Panc1 (cell line): ENCODE results near the gene LRRC70. TPM values are rescaled to one million over a fixed set of nuclear protein-coding genes. Genes with fewer than 3 reads are reported as not detected.

ENCODE experiments used
- ATAC-seq: fragments of 200-7000 bp; cut with Tn5 transposase; 2 replicates; pipeline ENCODE4 v1.9.1; 2020; ENCODE audit warnings: mild to moderate bottlenecking, moderate library complexity
- BruUV-seq: library from RNA; stranded (reverse); fragments of 400-500 nt; replicated peaks from 2 replicates; lab custom pipeline; 2021; lab: Mats Ljungman, UMichigan
- CTCF ChIA-PET: fragments of 300-600 bp; sonication (Branson Sonifier 250); formaldehyde crosslinking; loops from one replicate; lab custom pipeline; 2022; ENCODE audit warnings: antibody characterized with exemption; lab: Charles Lee
- POLR2A ChIA-PET: fragments of 300-600 bp; sonication (Branson Sonifier 250); formaldehyde crosslinking; loops from one replicate; lab custom pipeline; 2022; ENCODE audit warnings: antibody characterized with exemption; lab: Charles Lee
- DNase-seq: peaks from one replicate; pipeline ENCODE4 v3.0.0-alpha.2; 2010; ENCODE audit warnings: low read depth, low spot score
- H3K27ac ChIP-seq: 2 replicates; pipeline ENCODE4 v1.5.1; 2011; ENCODE audit warnings: mild to moderate bottlenecking, low read length, inconsistent platforms
- H3K27me3 ChIP-seq: fragments of 200-500 bp; sonication (Bioruptor generic); 2 replicates; pipeline ENCODE4 v1.6.0; 2014; ENCODE audit warnings: low read length, inconsistent platforms; ENCODE audit not compliant: control insufficient read depth, insufficient read depth
- H3K36me3 ChIP-seq: fragments of 200-500 bp; sonication (Bioruptor generic); 2 replicates; pipeline ENCODE4 v1.5.1; 2014; ENCODE audit warnings: inconsistent platforms, mild to moderate bottlenecking, low read length, moderate library complexity; ENCODE audit not compliant: control insufficient read depth, insufficient read depth
- H3K4me1 ChIP-seq: 2 replicates; pipeline ENCODE4 v1.5.1; 2011; ENCODE audit warnings: inconsistent platforms, mild to moderate bottlenecking, low read length, moderate library complexity; ENCODE audit not compliant: control insufficient read depth, insufficient read depth
- H3K4me3 ChIP-seq, 2 experiments: 2 replicates each; pipeline ENCODE4 v1.5.1; 2011 to 2012; ENCODE audit warnings: low read depth in 2 of 2, low read length in 2 of 2, mild to moderate bottlenecking in 2 of 2, inconsistent platforms in 1 of 2, moderate library complexity in 1 of 2
- H3K9me3 ChIP-seq: fragments of 200-500 bp; sonication (Bioruptor generic); 2 replicates; pipeline ENCODE4 v1.5.1; 2014; ENCODE audit warnings: low read depth, mild to moderate bottlenecking, inconsistent platforms, low read length, moderate library complexity; ENCODE audit not compliant: control insufficient read depth, insufficient read depth
- POLR2AphosphoS5 ChIP-seq: IDR thresholded peaks from 2 replicates; pipeline ENCODE4 v1.6.1; 2012; ENCODE audit warnings: mild to moderate bottlenecking, low read depth, low read length, moderate library complexity
- SIN3A ChIP-seq: IDR thresholded peaks from 2 replicates; pipeline ENCODE4 v1.6.1; 2012; ENCODE audit warnings: low read depth, mild to moderate bottlenecking, low read length, moderate library complexity, borderline replicate concordance; ENCODE audit not compliant: insufficient read depth
- TCF7L2 ChIP-seq: IDR thresholded peaks from 2 replicates; pipeline ENCODE4 v1.6.1; 2011; ENCODE audit warnings: mild to moderate bottlenecking, low read depth, low read length, inconsistent platforms
- in situ Hi-C: cut with HindIII; loops from 2 replicates; pipeline ENCODE4 v1.10.0; 2016; ENCODE audit warnings: low sequenced_read_pairs, low pct_unique_long_range_greater_than_20kb
- intact Hi-C: fragments of 100-400 bp; cut with micrococcal nuclease; formaldehyde crosslinking; loops from one replicate; pipeline ENCODE4 v1.10.0; 2022; ENCODE audit not compliant: unreplicated experiment
- total RNA-seq: library from RNA; stranded (reverse); gene quantifications from one replicate; pipeline ENCODE4 v1.2.1, GENCODE V29; 2021; ENCODE audit not compliant: unreplicated experiment
- TF ChIP-seq, protein P1 (sequence below), 2 experiments: IDR thresholded peaks; 2 replicates each; pipeline ENCODE4 v1.6.1; 2011 to 2012; ENCODE audit warnings: low read depth in 2 of 2, control low read depth in 1 of 2, low read length in 1 of 2, mild to moderate bottlenecking in 1 of 2, moderate library complexity in 1 of 2; ENCODE audit not compliant: insufficient read depth in 1 of 2
- TF ChIP-seq, protein P2 (sequence below): fragments of 450-650 bp; IDR thresholded peaks from 2 replicates; pipeline ENCODE4 v1.5.1; 2017; ENCODE audit warnings: mild to moderate bottlenecking

LRRC70 gene
- total RNA-seq, 1 experiment from 2014 or later, result 0.13 TPM

DNA sequence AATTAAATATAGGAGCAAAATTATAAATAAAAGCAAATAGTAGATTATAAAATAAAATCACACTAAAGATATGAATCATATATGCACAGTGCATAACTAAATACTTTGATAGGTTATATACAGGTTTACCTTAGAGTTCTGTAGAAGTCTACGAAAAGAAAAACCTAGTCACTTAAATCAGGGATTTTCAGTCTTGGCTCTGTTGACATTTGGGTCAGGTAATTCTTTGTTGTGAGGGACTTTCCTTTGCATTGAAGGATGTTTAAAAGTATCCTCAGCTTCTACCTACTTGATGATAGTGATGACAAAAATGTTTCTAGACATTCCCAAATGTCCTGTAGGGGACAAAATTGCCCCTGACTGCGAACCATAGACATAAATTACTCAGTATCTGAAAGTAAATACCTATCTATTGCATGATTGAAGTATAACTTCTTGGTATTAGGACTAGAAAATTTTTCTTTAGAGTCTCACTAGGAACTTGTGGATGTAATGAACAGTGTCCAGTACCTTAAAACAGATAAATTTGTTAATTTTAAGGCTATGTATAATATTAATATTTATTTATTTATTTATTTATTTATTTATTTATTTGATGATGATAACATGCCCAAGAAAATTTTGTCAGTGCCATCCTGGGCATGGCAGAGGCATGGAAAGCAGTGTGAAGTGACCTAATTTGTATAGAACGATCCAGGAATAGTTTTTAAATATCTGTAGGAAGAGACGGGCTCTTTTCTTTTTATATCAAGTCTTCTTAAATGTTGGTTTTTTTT, 44.0 kb upstream of the LRRC70 start:
- intact Hi-C loops, result no loop called here
- ATAC-seq (no peak), DNase-seq (no peak)
- Histone ChIP-seq H3K27ac (no peak overlapping the region), H3K36me3 (no peaks in the 10 kb centered on the region; the same call in 1 of the 2 replicates), H3K27me3 (no peaks in the 10 kb centered on the region), H3K4me1 (no peaks in the 10 kb centered on the region), H3K9me3 (no peaks in the 10 kb centered on the region), H3K4me3 (no peak overlapping the region)
- BruUV-seq, result no TSS peak
- no peak for TF ChIP-seq POLR2AphosphoS5
- in situ Hi-C loops, result no loop called here
- CTCF ChIA-PET, result no interaction called here
- POLR2A ChIA-PET, result no interaction called here

DNA sequence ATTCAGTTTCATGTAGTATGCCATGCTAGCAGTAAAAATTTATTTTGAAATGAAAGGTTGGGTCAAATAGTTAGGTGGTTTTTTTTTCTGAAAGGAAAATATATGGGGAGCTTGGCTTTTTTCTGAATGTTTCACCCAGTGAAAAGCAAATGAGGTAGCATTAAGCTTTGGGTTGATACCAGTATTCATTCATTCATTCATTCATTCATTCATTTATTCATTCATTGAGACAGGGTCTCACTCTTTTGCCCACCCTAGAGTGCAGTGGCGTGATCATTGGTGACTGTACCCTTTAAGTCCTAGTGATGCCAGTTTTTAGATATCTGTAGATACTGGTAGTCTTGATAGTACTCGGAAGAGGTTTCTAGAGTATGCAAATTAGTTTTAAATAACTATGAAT, 42.4 kb upstream of the LRRC70 start:
- TF ChIP-seq POLR2AphosphoS5, result no peak
- TF ChIP-seq, protein P1, sequence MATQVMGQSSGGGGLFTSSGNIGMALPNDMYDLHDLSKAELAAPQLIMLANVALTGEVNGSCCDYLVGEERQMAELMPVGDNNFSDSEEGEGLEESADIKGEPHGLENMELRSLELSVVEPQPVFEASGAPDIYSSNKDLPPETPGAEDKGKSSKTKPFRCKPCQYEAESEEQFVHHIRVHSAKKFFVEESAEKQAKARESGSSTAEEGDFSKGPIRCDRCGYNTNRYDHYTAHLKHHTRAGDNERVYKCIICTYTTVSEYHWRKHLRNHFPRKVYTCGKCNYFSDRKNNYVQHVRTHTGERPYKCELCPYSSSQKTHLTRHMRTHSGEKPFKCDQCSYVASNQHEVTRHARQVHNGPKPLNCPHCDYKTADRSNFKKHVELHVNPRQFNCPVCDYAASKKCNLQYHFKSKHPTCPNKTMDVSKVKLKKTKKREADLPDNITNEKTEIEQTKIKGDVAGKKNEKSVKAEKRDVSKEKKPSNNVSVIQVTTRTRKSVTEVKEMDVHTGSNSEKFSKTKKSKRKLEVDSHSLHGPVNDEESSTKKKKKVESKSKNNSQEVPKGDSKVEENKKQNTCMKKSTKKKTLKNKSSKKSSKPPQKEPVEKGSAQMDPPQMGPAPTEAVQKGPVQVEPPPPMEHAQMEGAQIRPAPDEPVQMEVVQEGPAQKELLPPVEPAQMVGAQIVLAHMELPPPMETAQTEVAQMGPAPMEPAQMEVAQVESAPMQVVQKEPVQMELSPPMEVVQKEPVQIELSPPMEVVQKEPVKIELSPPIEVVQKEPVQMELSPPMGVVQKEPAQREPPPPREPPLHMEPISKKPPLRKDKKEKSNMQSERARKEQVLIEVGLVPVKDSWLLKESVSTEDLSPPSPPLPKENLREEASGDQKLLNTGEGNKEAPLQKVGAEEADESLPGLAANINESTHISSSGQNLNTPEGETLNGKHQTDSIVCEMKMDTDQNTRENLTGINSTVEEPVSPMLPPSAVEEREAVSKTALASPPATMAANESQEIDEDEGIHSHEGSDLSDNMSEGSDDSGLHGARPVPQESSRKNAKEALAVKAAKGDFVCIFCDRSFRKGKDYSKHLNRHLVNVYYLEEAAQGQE (IDR thresholded peaks at IDR 0.05; ENCODE audit: insufficient read depth in 1 of 2, low read depth in 2 of 2, low read length in 1 of 2), result no peak
- TF ChIP-seq, protein P2, sequence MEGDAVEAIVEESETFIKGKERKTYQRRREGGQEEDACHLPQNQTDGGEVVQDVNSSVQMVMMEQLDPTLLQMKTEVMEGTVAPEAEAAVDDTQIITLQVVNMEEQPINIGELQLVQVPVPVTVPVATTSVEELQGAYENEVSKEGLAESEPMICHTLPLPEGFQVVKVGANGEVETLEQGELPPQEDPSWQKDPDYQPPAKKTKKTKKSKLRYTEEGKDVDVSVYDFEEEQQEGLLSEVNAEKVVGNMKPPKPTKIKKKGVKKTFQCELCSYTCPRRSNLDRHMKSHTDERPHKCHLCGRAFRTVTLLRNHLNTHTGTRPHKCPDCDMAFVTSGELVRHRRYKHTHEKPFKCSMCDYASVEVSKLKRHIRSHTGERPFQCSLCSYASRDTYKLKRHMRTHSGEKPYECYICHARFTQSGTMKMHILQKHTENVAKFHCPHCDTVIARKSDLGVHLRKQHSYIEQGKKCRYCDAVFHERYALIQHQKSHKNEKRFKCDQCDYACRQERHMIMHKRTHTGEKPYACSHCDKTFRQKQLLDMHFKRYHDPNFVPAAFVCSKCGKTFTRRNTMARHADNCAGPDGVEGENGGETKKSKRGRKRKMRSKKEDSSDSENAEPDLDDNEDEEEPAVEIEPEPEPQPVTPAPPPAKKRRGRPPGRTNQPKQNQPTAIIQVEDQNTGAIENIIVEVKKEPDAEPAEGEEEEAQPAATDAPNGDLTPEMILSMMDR, result no peak
- no peak for TF ChIP-seq TCF7L2
- TF ChIP-seq SIN3A, result no peak
- Histone ChIP-seq H3K27me3 (no peaks in the 10 kb centered on the region), H3K4me1 (no peaks in the 10 kb centered on the region), H3K27ac (no peak overlapping the region), H3K9me3 (no peaks in the 10 kb centered on the region), H3K36me3 (no peaks in the 10 kb centered on the region; the same call in 1 of the 2 replicates), H3K4me3 (no peak overlapping the region)
- ATAC-seq, result no peak
- intact Hi-C loops (no loop called here), in situ Hi-C loops (no loop called here)
- ChIA-PET CTCF (no interaction called here), POLR2A (no interaction called here)
- no peak for DNase-seq
- no TSS peak for BruUV-seq

DNA sequence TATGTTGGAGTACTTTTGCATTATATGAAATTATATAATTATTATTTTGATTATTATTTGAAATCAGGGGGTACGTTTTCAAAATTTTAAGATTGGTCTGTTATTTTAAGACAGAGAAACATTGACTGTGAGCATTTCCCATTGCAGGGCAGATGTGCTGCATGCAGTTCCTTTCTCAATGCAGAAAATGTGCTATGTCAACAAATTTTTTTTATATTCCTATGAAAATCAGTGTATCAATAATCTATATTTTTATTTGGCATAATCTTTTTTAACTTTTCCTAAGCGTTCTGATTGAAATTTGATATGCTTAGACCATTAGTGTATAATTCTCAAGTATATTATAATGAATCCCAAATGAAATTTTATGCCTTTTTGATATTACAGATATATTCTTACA, 41.8 kb upstream of the LRRC70 start:
- Histone ChIP-seq H3K27ac (no peak overlapping the region), H3K36me3 (no peaks in the 10 kb centered on the region; the same call in 1 of the 2 replicates), H3K27me3 (no peaks in the 10 kb centered on the region), H3K4me3 (no peak overlapping the region), H3K9me3 (no peaks in the 10 kb centered on the region), H3K4me1 (no peaks in the 10 kb centered on the region)
- DNase-seq (no peak), ATAC-seq (no peak)
- TF ChIP-seq, protein P1 (IDR thresholded peaks at IDR 0.05; ENCODE audit: insufficient read depth in 1 of 2, low read depth in 2 of 2, low read length in 1 of 2), result no peak
- TF ChIP-seq, protein P2, result no peak
- TF ChIP-seq SIN3A (no peak), TCF7L2 (no peak), POLR2AphosphoS5 (no peak)
- no TSS peak for BruUV-seq
- ChIA-PET POLR2A (no interaction called here), CTCF (no interaction called here)
- intact Hi-C loops (no loop called here), in situ Hi-C loops (no loop called here)
